ENCODE measurements around the gene FAR2. TPM values are rescaled to one million over a fixed set of nuclear protein-coding genes. Genes with fewer than 3 reads are reported as not detected.
"Not testable (repeated sequence)": the region's sequence is repeated elsewhere in the genome, so short reads cannot be mapped to it uniquely, and the experiment has no call there.

FAR2 gene
- total RNA-seq, 1 experiment from 2014 or later, result 10.7 TPM

DNA sequence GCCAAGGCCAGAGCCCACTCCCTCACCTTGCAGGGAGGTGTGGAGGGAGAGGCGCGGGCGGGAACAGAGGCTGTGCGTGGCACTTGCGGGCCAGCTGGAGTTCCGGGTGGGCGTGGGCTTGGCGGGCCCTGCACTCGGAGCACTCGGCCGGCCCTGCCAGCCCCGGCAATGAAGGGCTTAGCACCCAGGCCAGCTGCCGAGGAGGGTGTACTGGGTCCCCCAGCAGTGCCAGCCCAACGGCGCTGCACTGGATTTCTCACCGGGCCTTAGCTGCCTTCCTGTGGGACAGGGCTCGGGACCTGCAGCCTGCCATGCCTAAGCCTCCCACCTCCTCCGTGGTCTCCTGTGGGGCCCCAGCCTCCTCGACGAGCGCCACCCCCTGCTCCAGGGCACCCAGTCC is 107.5 kb downstream of the FAR2 start:
- no peaks in the 10 kb centered on the region for H3K9me3 ChIP-seq (ENCODE audit: low read depth, low read length, poor library complexity, severe bottlenecking)
- ChIA-PET POLR2A (ENCODE audit: low non-redundant PET) (no interaction called here), CTCF (no interaction called here)
- H3K27me3 ChIP-seq (replicated peaks; ENCODE audit: insufficient read depth, low read depth, low read length, poor library complexity), result no peaks in the 10 kb centered on the region
- no peaks in the 10 kb centered on the region for H3K36me3 ChIP-seq (ENCODE audit: insufficient read depth, low read length, poor library complexity, severe bottlenecking)
- TF ChIP-seq, protein P1, sequence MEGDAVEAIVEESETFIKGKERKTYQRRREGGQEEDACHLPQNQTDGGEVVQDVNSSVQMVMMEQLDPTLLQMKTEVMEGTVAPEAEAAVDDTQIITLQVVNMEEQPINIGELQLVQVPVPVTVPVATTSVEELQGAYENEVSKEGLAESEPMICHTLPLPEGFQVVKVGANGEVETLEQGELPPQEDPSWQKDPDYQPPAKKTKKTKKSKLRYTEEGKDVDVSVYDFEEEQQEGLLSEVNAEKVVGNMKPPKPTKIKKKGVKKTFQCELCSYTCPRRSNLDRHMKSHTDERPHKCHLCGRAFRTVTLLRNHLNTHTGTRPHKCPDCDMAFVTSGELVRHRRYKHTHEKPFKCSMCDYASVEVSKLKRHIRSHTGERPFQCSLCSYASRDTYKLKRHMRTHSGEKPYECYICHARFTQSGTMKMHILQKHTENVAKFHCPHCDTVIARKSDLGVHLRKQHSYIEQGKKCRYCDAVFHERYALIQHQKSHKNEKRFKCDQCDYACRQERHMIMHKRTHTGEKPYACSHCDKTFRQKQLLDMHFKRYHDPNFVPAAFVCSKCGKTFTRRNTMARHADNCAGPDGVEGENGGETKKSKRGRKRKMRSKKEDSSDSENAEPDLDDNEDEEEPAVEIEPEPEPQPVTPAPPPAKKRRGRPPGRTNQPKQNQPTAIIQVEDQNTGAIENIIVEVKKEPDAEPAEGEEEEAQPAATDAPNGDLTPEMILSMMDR (conservative IDR thresholded peaks at IDR 0.05; ENCODE audit: low read depth, low read length), result no peak
- no peak for TF ChIP-seq EZH2 (IDR thresholded peaks at IDR 0.05; ENCODE audit: borderline replicate concordance, low read depth, low read length, poor library complexity, severe bottlenecking)
- no TSS peak for BruUV-seq (replicated peaks)
- no peak overlapping the region for H3K27ac ChIP-seq (ENCODE audit: low read depth, low read length, poor library complexity, severe bottlenecking)
- peaks cover 12% of the 10 kb centered on the region for H3K4me1 ChIP-seq (ENCODE audit: insufficient read depth, low read length, poor library complexity, severe bottlenecking)
- DNase-seq (ENCODE audit: low spot score), result no peak
- intact Hi-C loops (cut with micrococcal nuclease; ENCODE audit: unreplicated experiment), result no loop called here
- H3K4me3 ChIP-seq (ENCODE audit: low read depth, low read length, poor library complexity, severe bottlenecking), result no peak overlapping the region

DNA sequence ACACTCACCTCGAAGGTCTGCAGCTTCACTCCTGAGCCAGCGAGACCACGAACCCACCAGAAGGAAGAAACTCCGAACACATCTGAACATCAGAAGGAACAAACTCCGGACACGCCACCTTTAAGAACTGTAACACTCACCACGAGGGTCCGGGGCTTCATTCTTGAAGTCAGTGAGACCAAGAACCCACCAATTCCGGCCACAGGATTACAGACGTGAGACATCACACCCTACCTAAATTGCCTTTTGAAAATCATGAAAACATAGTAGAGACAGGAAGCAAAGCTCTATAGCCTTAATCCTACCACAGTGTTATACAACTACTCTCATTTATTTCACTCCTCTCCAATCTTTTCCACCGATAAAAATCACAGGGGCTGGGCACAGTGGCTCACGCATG is 108.6 kb downstream of the FAR2 start:
- H3K27ac ChIP-seq (ENCODE audit: low read depth, low read length, poor library complexity, severe bottlenecking); BruUV-seq (replicated peaks); DNase-seq (ENCODE audit: low spot score); POLR2A ChIA-PET (ENCODE audit: low non-redundant PET); CTCF ChIA-PET; intact Hi-C loops (cut with micrococcal nuclease; ENCODE audit: unreplicated experiment); H3K4me3 ChIP-seq (ENCODE audit: low read depth, low read length, poor library complexity, severe bottlenecking); H3K36me3 ChIP-seq (ENCODE audit: insufficient read depth, low read length, poor library complexity, severe bottlenecking); H3K27me3 ChIP-seq (replicated peaks; ENCODE audit: insufficient read depth, low read depth, low read length, poor library complexity); H3K9me3 ChIP-seq (ENCODE audit: low read depth, low read length, poor library complexity, severe bottlenecking): not testable (repeated sequence)
- peaks cover 12% of the 10 kb centered on the region for H3K4me1 ChIP-seq (ENCODE audit: insufficient read depth, low read length, poor library complexity, severe bottlenecking)

DNA sequence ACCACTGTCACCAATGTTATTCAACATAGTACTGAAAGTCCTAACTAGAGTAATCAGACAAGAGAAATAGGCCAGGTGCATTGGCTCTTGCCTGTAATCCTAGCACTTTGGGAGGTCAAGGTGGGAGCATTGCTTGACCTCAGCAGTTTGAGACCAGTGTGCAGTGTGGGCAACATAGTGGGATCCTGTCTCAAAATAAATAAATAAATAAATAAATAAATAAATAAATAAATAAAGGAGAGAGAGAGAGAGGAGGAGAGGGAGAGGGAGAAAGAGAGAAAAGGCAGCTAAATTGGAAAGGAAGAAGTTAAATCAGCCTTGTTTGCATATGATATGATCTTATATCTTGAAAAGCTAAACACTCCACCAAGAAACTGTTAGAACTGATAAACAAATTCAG is 115.3 kb downstream of the FAR2 start:
- no peak overlapping the region for H3K27ac ChIP-seq (ENCODE audit: low read depth, low read length, poor library complexity, severe bottlenecking)
- no peaks in the 10 kb centered on the region for H3K27me3 ChIP-seq (replicated peaks; ENCODE audit: insufficient read depth, low read depth, low read length, poor library complexity)
- ChIA-PET CTCF (no interaction called here), POLR2A (ENCODE audit: low non-redundant PET) (no interaction called here)
- no peak for TF ChIP-seq EZH2 (IDR thresholded peaks at IDR 0.05; ENCODE audit: borderline replicate concordance, low read depth, low read length, poor library complexity, severe bottlenecking)
- TF ChIP-seq, protein P1 (conservative IDR thresholded peaks at IDR 0.05; ENCODE audit: low read depth, low read length), result no peak
- H3K4me3 ChIP-seq (ENCODE audit: low read depth, low read length, poor library complexity, severe bottlenecking), result no peak overlapping the region
- intact Hi-C loops (cut with micrococcal nuclease; ENCODE audit: unreplicated experiment), result no loop called here
- no peak for DNase-seq (ENCODE audit: low spot score)
- no TSS peak for BruUV-seq (replicated peaks)
- peaks cover 6% of the 10 kb centered on the region for H3K4me1 ChIP-seq (ENCODE audit: insufficient read depth, low read length, poor library complexity, severe bottlenecking)
- no peaks in the 10 kb centered on the region for H3K9me3 ChIP-seq (ENCODE audit: low read depth, low read length, poor library complexity, severe bottlenecking)
- H3K36me3 ChIP-seq (ENCODE audit: insufficient read depth, low read length, poor library complexity, severe bottlenecking), result no peaks in the 10 kb centered on the region

DNA sequence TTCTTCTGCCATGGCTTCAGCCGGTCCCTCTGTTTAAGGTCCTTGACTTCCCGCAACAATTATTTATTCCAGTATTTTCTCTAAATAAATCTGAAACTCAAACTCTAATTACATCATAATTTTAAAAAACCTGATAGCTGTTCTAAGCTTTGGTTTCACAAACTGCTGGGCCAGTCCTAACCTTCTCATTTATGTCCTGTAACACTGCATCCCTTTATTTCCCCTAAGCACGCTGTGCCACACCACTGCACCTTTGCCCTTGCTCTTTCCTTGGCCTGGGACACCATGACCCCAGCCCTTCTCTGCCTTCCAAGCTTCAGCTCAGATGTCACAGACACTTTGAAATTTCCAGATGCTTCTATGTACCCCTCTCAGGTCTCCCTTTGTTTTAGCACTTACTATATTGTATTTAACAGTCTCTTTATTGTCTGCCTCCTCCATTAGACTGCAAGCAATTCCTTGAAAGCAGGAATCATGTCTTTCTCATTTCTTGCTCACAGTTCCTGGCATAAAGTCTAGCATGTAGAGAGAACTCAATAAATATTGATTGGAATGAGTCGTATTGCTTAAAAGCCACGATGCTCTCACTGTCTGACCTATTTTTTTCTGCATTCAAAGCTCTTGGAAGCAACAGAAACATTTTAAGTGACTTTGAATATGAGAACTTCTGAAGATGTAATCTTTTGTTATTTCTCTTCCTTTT is 120.8 kb downstream of the FAR2 start:
- Histone ChIP-seq H3K4me1 (ENCODE audit: insufficient read depth, low read length, poor library complexity, severe bottlenecking) (peaks cover 13% of the 10 kb centered on the region), H3K9me3 (ENCODE audit: low read depth, low read length, poor library complexity, severe bottlenecking) (no peaks in the 10 kb centered on the region), H3K27me3 (replicated peaks; ENCODE audit: insufficient read depth, low read depth, low read length, poor library complexity) (no peaks in the 10 kb centered on the region), H3K4me3 (ENCODE audit: low read depth, low read length, poor library complexity, severe bottlenecking) (no peak overlapping the region), H3K36me3 (ENCODE audit: insufficient read depth, low read length, poor library complexity, severe bottlenecking) (no peaks in the 10 kb centered on the region), H3K27ac (ENCODE audit: low read depth, low read length, poor library complexity, severe bottlenecking) (no peak overlapping the region)
- no peak for DNase-seq (ENCODE audit: low spot score)
- POLR2A ChIA-PET (ENCODE audit: low non-redundant PET), result no interaction called here
- intact Hi-C loops (cut with micrococcal nuclease; ENCODE audit: unreplicated experiment), result no loop called here
- CTCF ChIA-PET, result no interaction called here
- TF ChIP-seq, protein P1 (conservative IDR thresholded peaks at IDR 0.05; ENCODE audit: low read depth, low read length), result no peak
- no peak for TF ChIP-seq EZH2 (IDR thresholded peaks at IDR 0.05; ENCODE audit: borderline replicate concordance, low read depth, low read length, poor library complexity, severe bottlenecking)
- BruUV-seq (replicated peaks), result no TSS peak
